Adrenal gland (tissue), 12 donors: ENCODE measurements around the gene TOMM6. TPM values are rescaled to one million over a fixed set of nuclear protein-coding genes. Genes with fewer than 3 reads are reported as not detected.

Experiments
- DNase-seq, 7 donors: peaks; one replicate each; pipeline ENCODE4 v3.0.0-alpha.2; 2019 to 2020
- H3K27ac ChIP-seq, 5 donors: fragments of 200-600 bp; sonication (generic) in 4 of 5; 1 replicate in 3 of 5; 2 replicates in 2 of 5; pipeline versions ENCODE4 v1.5.1 to v1.8.0; 2016 to 2020; ENCODE audit warnings: mild to moderate bottlenecking in 1 of 5
- H3K27me3 ChIP-seq: fragments of 200-600 bp; 2 replicates; pipeline ENCODE4 v1.8.0; 2021
- H3K36me3 ChIP-seq, 2 donors: fragments of 200-600 bp; replicated peaks in 1 of 2; 1 replicate in 1 of 2; 2 replicates in 1 of 2; pipeline versions ENCODE4 v1.5.1 to v1.8.0; 2018 to 2022
- H3K4me1 ChIP-seq, 2 donors: fragments of 200-600 bp; replicated peaks in 1 of 2; 1 replicate in 1 of 2; 2 replicates in 1 of 2; pipeline versions ENCODE4 v1.5.1 to v1.8.0; 2018 to 2021
- H3K4me3 ChIP-seq, 4 donors: fragments of 200-600 bp; sonication (generic) in 3 of 4; one replicate each; pipeline ENCODE4 v1.5.1; 2016 to 2018
- H3K9me3 ChIP-seq, 3 donors: fragments of 200-600 bp; sonication (generic) in 1 of 3; replicated peaks in 1 of 3; 1 replicate in 2 of 3; 2 replicates in 1 of 3; pipeline versions ENCODE4 v1.5.1 to v1.8.0; 2016 to 2021
- CTCF ChIP-seq, 6 experiments: fragments of 450-650 bp in 4 of 6; fragments of 200-600 bp in 2 of 6; sonication (generic) in 1 of 6; IDR thresholded peaks; 1 replicate in 5 of 6; 2 replicates in 1 of 6; pipeline versions ENCODE4 v1.5.1 to v1.8.0; 2016 to 2021; ENCODE audit warnings: antibody characterized with exemption in 6 of 6, mild to moderate bottlenecking in 2 of 6, moderate library complexity in 1 of 6
- POLR2A ChIP-seq, 2 donors: fragments of 450-650 bp; IDR thresholded peaks; one replicate each; pipeline ENCODE4 v1.6.1; 2017; ENCODE audit warnings: antibody characterized with exemption in 2 of 2, mild to moderate bottlenecking in 2 of 2, moderate library complexity in 1 of 2
- WGBS, 4 donors: extraction: QIAGEN DNeasy Blood & Tissue Kit in 2 of 4; methylation state at CpG; one replicate each; pipeline versions ENCODE4 v1.1.5 to v1.1.7; 2013 to 2017; 5-methylcytosine and 5-hydroxymethylcytosine counted together
- intact Hi-C, 2 donors: fragments of 100-400 bp; cut with DNase I; formaldehyde crosslinking; loops; one replicate each; pipeline versions ENCODE4 v1.14.1 to v1.15.0; 2022 to 2023
- polyA plus RNA-seq, 3 donors: library from polyadenylated mRNA; stranded (reverse); fragments of 200-250 nt in 2 of 3; fragments of 350-450 nt in 1 of 3; fragmentation: Illumina TruSeq in 1 of 3; extraction: RNeasy Lipid Tissue Mini Kit (QIAGEN cat#74804) in 1 of 3; gene quantifications; one replicate each; pipeline ENCODE4 v1.2.3, GENCODE V29; 2013 to 2014
- total RNA-seq, 9 donors: library from RNA; depleted of rRNA in 4 of 9; stranded (reverse); fragments of >200 nt in 4 of 9; fragments of 120-200 nt in 1 of 9; fragmentation: NEBNext Ultra II Directional in 1 of 9; extraction: Animal tissue kit (Norgen Biotek cat#: 25700) in 1 of 9; gene quantifications; one replicate each; pipeline versions ENCODE4 v1.1.0 to v1.2.4, GENCODE V29; 2013 to 2023
- donor health status: healthy with polysubstance abuse.
- donor health status: Bipolar disorder and iron deficiency.
- donor health status: DM: yes; HTN: yes; CAD: no.
- donor health status: DM: no; HTN: no; CAD: no.
- donor health status: DM: no; HTN: no; CAD: no.
- donor health status: DM: yes; HTN: yes; CAD: no.

The TOMM6 gene
- total and polyA plus RNA-seq, 12 donors: 146 to 507 (median 243) TPM

- WGBS, 4 donors: 76 to 81% (median 79%) methylated on average over 4 of the region's 4 CpGs
- TF ChIP-seq CTCF (IDR thresholded peaks at IDR 0.05) (no peak), POLR2A (IDR thresholded peaks at IDR 0.05) (no peak)
- Histone ChIP-seq H3K4me3 (no peak overlapping the region), H3K27me3 (no peaks in the 10 kb centered on the region), H3K36me3 (no peaks in the 10 kb centered on the region), H3K4me1 (no peaks in the 10 kb centered on the region), H3K27ac (no peak overlapping the region), H3K9me3 (no peaks in the 10 kb centered on the region)
- intact Hi-C loops: no loop called here
- no peak for DNase-seq
Measured at GRCh38 chr6:41818271-41819054, 31.0 kb downstream of the TOMM6 start.

- H3K36me3 ChIP-seq: no peaks in the 10 kb centered on the region
- no peaks in the 10 kb centered on the region for H3K4me1 ChIP-seq
- H3K27me3 ChIP-seq: no peaks in the 10 kb centered on the region
- no peaks in the 10 kb centered on the region for H3K9me3 ChIP-seq
- no peak for TF ChIP-seq CTCF (IDR thresholded peaks at IDR 0.05)
- no peak for TF ChIP-seq POLR2A (IDR thresholded peaks at IDR 0.05)
- H3K27ac ChIP-seq: no peak overlapping the region
- no peak for DNase-seq
- 76 to 89% (median 89%) methylated on average over 4 of the region's 4 CpGs for WGBS, 4 donors
- no peak overlapping the region for H3K4me3 ChIP-seq
- intact Hi-C loops: no loop called here
Measured at GRCh38 chr6:41821266-41821665, 33.8 kb downstream of the TOMM6 start.

- H3K4me3 ChIP-seq: no peak overlapping the region
- H3K4me1 ChIP-seq: no peaks in the 10 kb centered on the region
- no peaks in the 10 kb centered on the region for H3K36me3 ChIP-seq
- no peaks in the 10 kb centered on the region for H3K9me3 ChIP-seq
- H3K27ac ChIP-seq: no peak overlapping the region
- intact Hi-C loops: no loop called here
- 89 to 100% (median 97%) methylated on average over 1 of the region's 1 CpG for WGBS, 4 donors
- no peak for DNase-seq
- H3K27me3 ChIP-seq: no peaks in the 10 kb centered on the region
- TF ChIP-seq POLR2A (IDR thresholded peaks at IDR 0.05) (no peak), CTCF (IDR thresholded peaks at IDR 0.05) (no peak)
Measured at GRCh38 chr6:41822021-41822420, 34.5 kb downstream of the TOMM6 start.

GRCh38 chr6:41823178-41823577 lies 35.7 kb downstream of the TOMM6 start:
- intact Hi-C loops: no loop called here
- Histone ChIP-seq H3K4me3 (no peak overlapping the region), H3K27me3 (no peaks in the 10 kb centered on the region)

More at GRCh38 chr6:41823178-41823577, 35.7 kb downstream of the TOMM6 start:
- Histone ChIP-seq H3K36me3 (no peaks in the 10 kb centered on the region), H3K27ac (no peak overlapping the region), H3K4me1 (no peaks in the 10 kb centered on the region), H3K9me3 (no peaks in the 10 kb centered on the region)
- DNase-seq: no peak
- TF ChIP-seq POLR2A (IDR thresholded peaks at IDR 0.05) (no peak), CTCF (IDR thresholded peaks at IDR 0.05) (no peak)
- 86 to 100% (median 94%) methylated on average over 1 of the region's 1 CpG for WGBS, 4 donors
